Esophagus squamous epithelium (tissue), 5 donors: Measurements from ENCODE around the gene TMEM192. TPM values are rescaled to one million over a fixed set of nuclear protein-coding genes. Genes with fewer than 3 reads are reported as not detected.
"Not testable (repeated sequence)": the region's sequence is repeated elsewhere in the genome, so short reads cannot be mapped to it uniquely, and the experiment has no call there.

Experiments used
- DNase-seq: peaks from one replicate; lab custom pipeline; 2025; lab: John Stamatoyannopoulos, UW
- H3K27ac ChIP-seq, 4 donors: fragments of 200-600 bp; sonication (generic); one replicate each; pipeline ENCODE4 v1.5.1; 2016 to 2019; ENCODE audit warnings: mild to moderate bottlenecking in 1 of 4
- H3K27me3 ChIP-seq, 4 donors: fragments of 200-600 bp; sonication (generic); 1 replicate in 3 of 4; 2 replicates in 1 of 4; pipeline versions ENCODE4 v1.5.1 to v1.6.0; 2017 to 2021; ENCODE audit warnings: antibody characterized with exemption in 1 of 4
- H3K36me3 ChIP-seq, 3 donors: fragments of 200-600 bp; sonication (generic); one replicate each; pipeline ENCODE4 v1.5.1; 2016 to 2019
- H3K4me1 ChIP-seq, 3 donors: fragments of 200-600 bp; sonication (generic); one replicate each; pipeline ENCODE4 v1.5.1; 2017 to 2019
- H3K4me3 ChIP-seq, 4 donors: fragments of 200-600 bp; sonication (generic); 1 replicate in 3 of 4; 2 replicates in 1 of 4; pipeline ENCODE4 v1.5.1; 2016 to 2019; ENCODE audit warnings: mild to moderate bottlenecking in 2 of 4, moderate library complexity in 1 of 4
- H3K9me3 ChIP-seq, 3 donors: fragments of 200-600 bp; sonication (generic); one replicate each; pipeline ENCODE4 v1.5.1; 2016 to 2019
- CTCF ChIP-seq, 6 experiments: fragments of 450-650 bp in 4 of 6; fragments of 200-600 bp in 2 of 6; sonication (generic) in 2 of 6; IDR thresholded peaks; one replicate each; pipeline ENCODE4 v1.5.1; 2016 to 2019; ENCODE audit warnings: antibody characterized with exemption in 6 of 6, mild to moderate bottlenecking in 4 of 6, moderate library complexity in 4 of 6
- POLR2A ChIP-seq, 4 donors: fragments of 450-650 bp; IDR thresholded peaks; one replicate each; pipeline ENCODE4 v1.6.1; 2017; ENCODE audit warnings: antibody characterized with exemption in 4 of 4, mild to moderate bottlenecking in 4 of 4, moderate library complexity in 3 of 4
- WGBS, 2 donors: methylation state at CpG; one replicate each; pipeline ENCODE4 v1.1.5; 2018; 5-methylcytosine and 5-hydroxymethylcytosine counted together
- intact Hi-C: fragments of 100-400 bp; cut with DNase I; formaldehyde crosslinking; loops from one replicate; pipeline ENCODE4 v1.15.0; 2022
- total RNA-seq, 4 donors: library from RNA; depleted of rRNA; stranded (reverse); fragments of >200 nt; gene quantifications; one replicate each; pipeline ENCODE4 v1.1.0, GENCODE V29; 2016
- donor health status: DM: yes; HTN: yes; CAD: no.

The TMEM192 gene
- total RNA-seq, 4 donors from 2014 or later: 2.1 to 11.3 (median 7.2) TPM

DNA sequence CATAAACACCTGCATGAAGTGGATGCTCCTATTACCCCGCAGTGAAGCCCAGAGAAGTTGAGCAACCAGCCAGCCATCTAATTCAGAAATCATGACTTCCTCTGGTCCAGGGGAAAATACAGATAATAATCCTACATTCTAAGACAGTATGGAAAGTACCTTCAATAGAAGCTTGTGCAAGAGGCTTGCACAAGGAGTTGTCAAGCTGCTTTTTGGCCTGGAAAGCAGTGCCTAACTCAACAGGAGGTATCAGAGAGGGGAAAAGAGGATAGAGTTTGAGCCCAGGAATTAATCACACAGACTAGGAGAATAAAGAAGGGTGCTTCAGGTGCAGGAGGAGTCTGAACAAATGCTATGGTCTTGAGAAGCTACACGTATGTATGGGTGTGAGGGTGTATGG lies 26.7 kb downstream of the TMEM192 start:
- intact Hi-C loops: no loop called here
- Histone ChIP-seq H3K4me1 (no peaks in the 10 kb centered on the region), H3K4me3 (no peak overlapping the region), H3K27ac (no peak overlapping the region), H3K36me3 (peaks cover 0 to 72% (median 6%) of the 10 kb centered on the region in 3 donors), H3K9me3 (no peaks in the 10 kb centered on the region), H3K27me3 (no peaks in the 10 kb centered on the region)
- DNase-seq: no peak
- 56 to 61% methylated on average over 2 of the region's 2 CpGs for WGBS, 2 donors
- TF ChIP-seq CTCF (IDR thresholded peaks at IDR 0.05): no peak
- TF ChIP-seq POLR2A (IDR thresholded peaks at IDR 0.05): no peak

DNA sequence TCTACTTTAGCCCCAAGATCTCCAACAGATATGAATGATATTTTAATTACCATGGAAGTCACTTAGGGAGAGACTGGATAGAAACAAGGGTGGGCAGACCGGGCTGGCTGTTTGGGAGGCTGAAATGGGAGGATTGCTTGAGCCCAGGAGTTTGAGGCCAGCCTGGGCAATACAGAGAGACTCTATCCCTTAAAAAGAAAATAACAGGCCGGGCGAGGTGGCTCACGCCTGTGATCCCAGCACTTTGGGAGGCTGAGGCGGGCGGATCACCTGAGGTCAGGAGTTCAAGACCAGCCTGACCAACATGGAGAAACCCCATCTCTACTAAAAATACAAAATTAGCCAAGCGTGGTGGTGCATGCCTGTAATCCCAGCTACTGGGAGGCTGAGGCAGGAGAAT lies 27.9 kb downstream of the TMEM192 start:
- H3K4me3 ChIP-seq, intact Hi-C loops, DNase-seq, H3K27me3 ChIP-seq, H3K9me3 ChIP-seq, H3K4me1 ChIP-seq, H3K27ac ChIP-seq: not testable (repeated sequence)
- H3K36me3 ChIP-seq: peaks cover 0 to 75% (median 6%) of the 10 kb centered on the region in 3 donors
- 92 to 97% methylated on average over 6 to 7 of the region's 7 CpGs for WGBS, 2 donors

GRCh38 chr4:165079476-165079875 lies 33.2 kb downstream of the TMEM192 start:
- peaks cover 0 to 65% (median 0%) of the 10 kb centered on the region in 3 donors for H3K36me3 ChIP-seq
- no peaks in the 10 kb centered on the region for H3K4me1 ChIP-seq
- intact Hi-C loops: no loop called here
- no peak for DNase-seq
- no peaks in the 10 kb centered on the region for H3K9me3 ChIP-seq
- no peaks in the 10 kb centered on the region for H3K27me3 ChIP-seq
- WGBS, 2 donors: 29 to 44% methylated on average over 6 of the region's 6 CpGs
- H3K27ac ChIP-seq: no peak overlapping the region
- H3K4me3 ChIP-seq: no peak overlapping the region
- TF ChIP-seq POLR2A (IDR thresholded peaks at IDR 0.05) (no peak), CTCF (IDR thresholded peaks at IDR 0.05) (no peak)

DNA sequence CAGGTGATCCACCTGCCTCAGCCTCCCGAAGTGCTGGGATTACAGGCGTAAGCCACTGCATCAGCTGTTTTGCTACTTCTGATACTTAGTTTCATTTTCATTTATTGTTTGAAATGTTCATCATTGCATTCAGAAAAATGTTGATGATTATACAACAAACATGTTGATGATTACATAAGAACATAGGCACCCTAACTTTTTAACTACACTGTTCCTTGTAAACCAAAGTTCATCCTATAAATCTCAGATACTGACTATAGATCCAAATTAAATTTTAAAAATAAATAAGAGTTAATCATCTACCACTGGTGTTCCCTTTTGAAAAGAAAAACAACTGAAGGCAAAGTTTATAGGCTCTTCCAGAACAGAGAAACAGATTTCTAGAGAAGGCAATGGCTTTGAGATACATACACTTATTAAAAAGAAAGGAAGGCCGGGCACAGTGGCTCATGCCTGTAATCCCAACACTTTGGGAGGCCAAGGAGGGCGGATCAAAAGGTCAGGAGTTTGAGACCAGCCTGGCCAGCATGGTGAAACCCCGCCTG lies 35.6 kb downstream of the TMEM192 start:
- no peak overlapping the region for H3K27ac ChIP-seq
- WGBS, 2 donors: 89 to 92% methylated on average over 4 to 5 of the region's 5 CpGs
- no peaks in the 10 kb centered on the region for H3K4me1 ChIP-seq
- no peak for TF ChIP-seq CTCF (IDR thresholded peaks at IDR 0.05)
- no peak for TF ChIP-seq POLR2A (IDR thresholded peaks at IDR 0.05)
- intact Hi-C loops: no loop called here
- no peaks in the 10 kb centered on the region for H3K27me3 ChIP-seq
- no peak overlapping the region for H3K4me3 ChIP-seq
- no peak for DNase-seq
- H3K36me3 ChIP-seq: peaks cover 0 to 57% (median 0%) of the 10 kb centered on the region in 3 donors
- no peaks in the 10 kb centered on the region for H3K9me3 ChIP-seq

DNA sequence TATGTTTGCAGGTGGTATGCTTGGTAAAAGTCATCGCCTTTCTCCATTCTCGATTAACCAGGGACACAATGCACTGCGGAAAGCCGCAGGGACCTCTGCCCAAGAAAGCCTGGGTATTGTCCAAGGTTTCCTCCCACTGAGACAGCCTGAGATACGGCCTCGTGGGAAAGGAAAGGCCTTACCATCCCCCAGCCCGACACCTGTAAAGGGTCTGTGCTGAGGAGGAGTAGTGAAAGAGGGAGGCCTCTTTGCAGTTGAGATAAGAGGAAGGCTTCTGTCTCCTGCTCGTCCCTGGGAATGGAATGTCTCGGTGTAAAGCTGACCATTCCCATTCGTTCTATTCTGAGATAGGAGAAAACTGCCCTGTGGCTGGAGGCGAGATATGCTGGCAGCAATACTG lies 39.3 kb downstream of the TMEM192 start:
- H3K4me3 ChIP-seq, H3K27me3 ChIP-seq, intact Hi-C loops, H3K4me1 ChIP-seq, H3K27ac ChIP-seq, H3K9me3 ChIP-seq, DNase-seq: not testable (repeated sequence)
- 66 to 68% methylated on average over 9 to 11 of the region's 11 CpGs for WGBS, 2 donors
- H3K36me3 ChIP-seq: peaks cover 0 to 28% (median 0%) of the 10 kb centered on the region in 3 donors

DNA sequence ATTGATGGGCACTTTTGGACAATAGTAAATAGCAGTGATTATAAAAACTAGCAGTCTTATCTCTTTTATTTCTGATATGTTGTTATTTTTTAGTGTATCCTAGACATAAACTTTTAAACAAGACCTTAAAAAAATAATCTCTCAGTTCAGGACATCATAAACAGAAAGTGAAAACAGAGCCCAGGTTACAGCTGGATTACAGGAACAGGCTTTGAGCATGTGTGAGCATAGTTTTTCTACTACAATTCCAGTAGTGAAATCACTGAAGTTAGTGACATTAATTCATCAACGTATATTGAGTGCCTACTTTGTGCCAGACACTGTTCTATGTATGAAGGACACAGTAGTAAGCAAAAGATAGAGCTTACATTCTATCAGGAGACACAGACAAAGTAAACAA lies 42.1 kb downstream of the TMEM192 start:
- no peak for DNase-seq
- no peak overlapping the region for H3K4me3 ChIP-seq
- peaks cover 0 to 10% (median 0%) of the 10 kb centered on the region in 3 donors for H3K36me3 ChIP-seq
- TF ChIP-seq CTCF (IDR thresholded peaks at IDR 0.05) (no peak), POLR2A (IDR thresholded peaks at IDR 0.05) (no peak)
- H3K27me3 ChIP-seq: no peaks in the 10 kb centered on the region
- no peak overlapping the region for H3K27ac ChIP-seq
- 38 to 53% methylated on average over 1 of the region's 1 CpG for WGBS, 2 donors
- no peaks in the 10 kb centered on the region for H3K4me1 ChIP-seq
- H3K9me3 ChIP-seq: no peaks in the 10 kb centered on the region
- intact Hi-C loops: no loop called here
